A673 (cell line): ENCODE results near the gene PAPPA. TPM values are rescaled to one million over a fixed set of nuclear protein-coding genes. Genes with fewer than 3 reads are reported as not detected.

Source experiments
- BruUV-seq: library from RNA; stranded (reverse); fragments of 400-500 nt; replicated peaks from 2 replicates; lab custom pipeline; 2021; lab: Mats Ljungman, UMichigan
- CTCF ChIA-PET: fragments of 300-600 bp; sonication (Branson Sonifier 250); formaldehyde crosslinking; loops from one replicate; lab custom pipeline; 2022; ENCODE audit warnings: antibody characterized with exemption; lab: Charles Lee
- POLR2A ChIA-PET: fragments of 300-600 bp; sonication (Branson Sonifier 250); formaldehyde crosslinking; loops from one replicate; lab custom pipeline; 2022; ENCODE audit warnings: antibody characterized with exemption; ENCODE audit not compliant: low non-redundant PET; lab: Charles Lee
- DNase-seq: peaks from one replicate; pipeline ENCODE4 v3.0.0-alpha.2; 2015; ENCODE audit warnings: low spot score
- H3K27ac ChIP-seq: fragments of 200-600 bp; sonication (generic); 2 replicates; pipeline ENCODE4 v1.5.1; 2016; ENCODE audit warnings: mixed run types, low read depth, mild to moderate bottlenecking, mixed read lengths, antibody characterized with exemption, low read length; ENCODE audit not compliant: poor library complexity, severe bottlenecking
- H3K27me3 ChIP-seq: fragments of 200-600 bp; sonication (generic); replicated peaks from 2 replicates; pipeline ENCODE4 v1.6.1; 2017; ENCODE audit warnings: mixed run types, low read depth, mild to moderate bottlenecking, mixed read lengths, antibody characterized with exemption, low read length; ENCODE audit not compliant: insufficient read depth, poor library complexity
- H3K36me3 ChIP-seq: fragments of 200-600 bp; sonication (generic); 2 replicates; pipeline ENCODE4 v1.6.1; 2016; ENCODE audit warnings: mixed run types, mild to moderate bottlenecking, mixed read lengths, antibody characterized with exemption, low read length; ENCODE audit not compliant: insufficient read depth, poor library complexity, severe bottlenecking
- H3K4me1 ChIP-seq: fragments of 200-600 bp; sonication (generic); 2 replicates; pipeline ENCODE4 v1.6.1; 2017; ENCODE audit warnings: mixed run types, mild to moderate bottlenecking, mixed read lengths, antibody characterized with exemption, low read length; ENCODE audit not compliant: insufficient read depth, poor library complexity, severe bottlenecking
- H3K4me3 ChIP-seq: fragments of 200-600 bp; sonication (generic); 2 replicates; pipeline ENCODE4 v1.5.1; 2016; ENCODE audit warnings: low read depth, mixed run types, mild to moderate bottlenecking, mixed read lengths, low read length; ENCODE audit not compliant: poor library complexity, severe bottlenecking
- H3K9me3 ChIP-seq: fragments of 200-600 bp; sonication (generic); 2 replicates; pipeline ENCODE4 v1.6.1; 2016; ENCODE audit warnings: mixed run types, low read depth, mild to moderate bottlenecking, mixed read lengths, antibody characterized with exemption, low read length; ENCODE audit not compliant: poor library complexity, severe bottlenecking
- CTCF ChIP-seq: fragments of 300-800, 200-600 bp; sonication (generic); conservative IDR thresholded peaks from 2 replicates; pipeline ENCODE4 v1.5.1; 2017; ENCODE audit warnings: low read depth, mild to moderate bottlenecking, antibody characterized with exemption, low read length, moderate library complexity, mixed read lengths
- EZH2 ChIP-seq: fragments of 200-600 bp; sonication (generic); IDR thresholded peaks from 2 replicates; pipeline ENCODE4 v1.6.1; 2017; ENCODE audit warnings: borderline replicate concordance, low read depth, mild to moderate bottlenecking, mixed read lengths, antibody characterized with exemption, low read length; ENCODE audit not compliant: poor library complexity, severe bottlenecking
- intact Hi-C: fragments of 100-400 bp; cut with micrococcal nuclease; formaldehyde crosslinking; loops from one replicate; pipeline ENCODE4 v1.10.0; 2022; ENCODE audit not compliant: unreplicated experiment
- total RNA-seq: library from RNA; stranded (reverse); gene quantifications from 2 replicates; pipeline ENCODE4 v1.2.3, GENCODE V29; 2021

PAPPA gene
- total RNA-seq, 1 experiment from 2014 or later = 47.4 TPM

GRCh38 chr9:116219686-116220085 is 66.1 kb downstream of the PAPPA start:
- Histone ChIP-seq H3K27me3 (no peaks in the 10 kb centered on the region), H3K27ac (no peak overlapping the region), H3K4me1 (no peaks in the 10 kb centered on the region), H3K4me3 (no peak overlapping the region), H3K36me3 (peaks cover 79% of the 10 kb centered on the region), H3K9me3 (no peaks in the 10 kb centered on the region)
- intact Hi-C loops = no loop called here
- POLR2A ChIA-PET = no interaction called here
- DNase-seq = no peak
- CTCF ChIA-PET = no interaction called here
- BruUV-seq = no TSS peak
- no peak for TF ChIP-seq CTCF
- no peak for TF ChIP-seq EZH2

- BruUV-seq = no TSS peak
- DNase-seq = no peak
- Histone ChIP-seq H3K4me1 (no peaks in the 10 kb centered on the region), H3K9me3 (no peaks in the 10 kb centered on the region), H3K36me3 (peaks cover 92% of the 10 kb centered on the region), H3K27ac (no peak overlapping the region), H3K27me3 (no peaks in the 10 kb centered on the region), H3K4me3 (no peak overlapping the region)
- TF ChIP-seq EZH2 (no peak), CTCF (no peak)
- POLR2A ChIA-PET = no interaction called here
- intact Hi-C loops = no loop called here
- CTCF ChIA-PET = no interaction called here
Observed at GRCh38 chr9:116223926-116224325, 70.3 kb downstream of the PAPPA start.

- DNase-seq = no peak
- intact Hi-C loops = loop anchor here (5.0 kb wide), 1 partner anchor 73 kb away; no protein-coding TSS in a partner anchor
- BruUV-seq = no TSS peak
- CTCF ChIA-PET = no interaction called here
- Histone ChIP-seq H3K36me3 (peaks cover 68% of the 10 kb centered on the region), H3K4me3 (no peak overlapping the region), H3K9me3 (no peaks in the 10 kb centered on the region), H3K27ac (no peak overlapping the region), H3K4me1 (peaks cover 24% of the 10 kb centered on the region), H3K27me3 (no peaks in the 10 kb centered on the region)
- POLR2A ChIA-PET = no interaction called here
- TF ChIP-seq EZH2 (no peak), CTCF (no peak)
Observed at GRCh38 chr9:116230051-116230632, 76.6 kb downstream of the PAPPA start.
